HG03439 (cell line): ENCODE results near the gene AP2S1.
A peak's percentile ranks its signal among the peaks of the same experiment; 100 is the strongest.
"Not testable (repeated sequence)": the region's sequence is repeated elsewhere in the genome, so short reads cannot be mapped to it uniquely, and the experiment has no call there.

Experiments
- ATAC-seq: cut with Tn5 transposase; IDR thresholded peaks from one replicate; pipeline ENCODE4 v1.9.1; 2021; ENCODE audit warnings: mild to moderate bottlenecking, moderate library complexity; ENCODE audit not compliant: unreplicated experiment

Gene AP2S1

GRCh38 chr19:46844067-46844489 lies 6.6 kb downstream of the AP2S1 start:
- no peak for ATAC-seq

GRCh38 chr19:46842791-46843190 lies 7.9 kb downstream of the AP2S1 start:
- ATAC-seq, result no peak

- ATAC-seq, result no peak
Measured at GRCh38 chr19:46841458-46842083, 9.1 kb downstream of the AP2S1 start.

GRCh38 chr19:46840498-46840942 lies 10.1 kb downstream of the AP2S1 start:
- ATAC-seq, result no peak

- ATAC-seq, result no peak
Measured at GRCh38 chr19:46839752-46840497, 10.7 kb downstream of the AP2S1 start.

- ATAC-seq, result no peak
Measured at GRCh38 chr19:46838160-46838559, 12.5 kb downstream of the AP2S1 start.

GRCh38 chr19:46834984-46835383 lies 15.7 kb downstream of the AP2S1 start:
- ATAC-seq, result no peak

GRCh38 chr19:46834121-46834520 lies 16.5 kb downstream of the AP2S1 start:
- no peak for ATAC-seq

GRCh38 chr19:46830864-46831263 lies 19.8 kb downstream of the AP2S1 start:
- ATAC-seq, result no peak

GRCh38 chr19:46828484-46828883 lies 22.2 kb downstream of the AP2S1 start:
- ATAC-seq, result no peak

- no peak for ATAC-seq
Measured at GRCh38 chr19:46825731-46826055, 25.0 kb downstream of the AP2S1 start.

- no peak for ATAC-seq
Measured at GRCh38 chr19:46824890-46825730, 25.5 kb downstream of the AP2S1 start.

GRCh38 chr19:46823049-46823448 lies 27.6 kb downstream of the AP2S1 start:
- ATAC-seq, result no peak

- ATAC-seq, result not testable (repeated sequence)
Measured at GRCh38 chr19:46822410-46822787, 28.2 kb downstream of the AP2S1 start.

GRCh38 chr19:46821512-46822409 lies 28.9 kb downstream of the AP2S1 start:
- peak; percentile 38 for ATAC-seq

GRCh38 chr19:46818812-46819211 lies 31.8 kb downstream of the AP2S1 start:
- ATAC-seq, result no peak

GRCh38 chr19:46815833-46816627 lies 34.6 kb downstream of the AP2S1 start:
- ATAC-seq, result no peak

GRCh38 chr19:46813839-46814358 lies 36.7 kb downstream of the AP2S1 start:
- ATAC-seq, result no peak

GRCh38 chr19:46812977-46813838 lies 37.4 kb downstream of the AP2S1 start:
- no peak for ATAC-seq
